CD4-positive, alpha-beta T cell treated with Interleukin-2 at 100 ng/mL for 4 hours (primary cell): ENCODE measurements around the gene ILF2.
A peak's percentile ranks its signal among the peaks of the same experiment; 100 is the strongest.
"Not testable (repeated sequence)": the region's sequence is repeated elsewhere in the genome, so short reads cannot be mapped to it uniquely, and the experiment has no call there.

Experiments
- DNase-seq: peaks from one replicate; pipeline ENCODE4 v3.0.0-alpha.2; 2020; ENCODE audit warnings: low spot score

Gene ILF2

DNA sequence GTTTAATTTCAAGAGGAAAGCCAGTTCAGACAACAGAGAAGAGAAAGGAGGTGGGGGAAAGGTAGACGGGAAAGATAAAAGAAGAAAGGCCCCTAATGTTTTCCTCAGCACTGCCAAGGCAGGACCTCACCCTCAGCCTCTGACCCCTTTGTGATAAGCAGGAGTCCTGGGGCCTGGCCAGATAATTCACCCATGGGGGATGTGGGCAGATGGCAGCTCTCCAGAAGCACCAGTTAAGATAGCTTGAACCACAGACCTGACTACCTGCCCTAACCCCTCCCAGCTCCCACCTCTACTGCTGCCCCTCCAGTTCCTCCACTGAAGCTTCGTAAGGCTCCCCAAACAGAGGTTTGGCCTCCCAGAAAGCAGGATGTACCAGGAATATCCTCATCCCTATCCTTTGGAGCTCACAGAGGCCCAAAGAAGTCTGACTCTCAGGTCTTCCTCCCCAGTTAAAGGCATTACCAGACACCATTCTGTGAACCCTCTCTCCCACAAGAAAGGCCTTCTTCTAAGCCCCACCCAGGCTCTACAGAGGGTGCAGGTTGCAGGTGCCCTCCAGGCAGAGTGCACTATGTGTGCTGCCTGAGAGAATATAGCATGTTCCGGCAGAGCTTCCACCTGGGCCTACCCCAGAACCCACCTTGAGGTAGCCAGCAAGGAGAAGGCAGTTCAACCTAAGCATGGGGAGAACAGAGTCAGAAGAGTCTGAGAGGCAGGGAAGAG is 21.5 kb downstream of the ILF2 start:
- peak; percentile 35 for DNase-seq

DNA sequence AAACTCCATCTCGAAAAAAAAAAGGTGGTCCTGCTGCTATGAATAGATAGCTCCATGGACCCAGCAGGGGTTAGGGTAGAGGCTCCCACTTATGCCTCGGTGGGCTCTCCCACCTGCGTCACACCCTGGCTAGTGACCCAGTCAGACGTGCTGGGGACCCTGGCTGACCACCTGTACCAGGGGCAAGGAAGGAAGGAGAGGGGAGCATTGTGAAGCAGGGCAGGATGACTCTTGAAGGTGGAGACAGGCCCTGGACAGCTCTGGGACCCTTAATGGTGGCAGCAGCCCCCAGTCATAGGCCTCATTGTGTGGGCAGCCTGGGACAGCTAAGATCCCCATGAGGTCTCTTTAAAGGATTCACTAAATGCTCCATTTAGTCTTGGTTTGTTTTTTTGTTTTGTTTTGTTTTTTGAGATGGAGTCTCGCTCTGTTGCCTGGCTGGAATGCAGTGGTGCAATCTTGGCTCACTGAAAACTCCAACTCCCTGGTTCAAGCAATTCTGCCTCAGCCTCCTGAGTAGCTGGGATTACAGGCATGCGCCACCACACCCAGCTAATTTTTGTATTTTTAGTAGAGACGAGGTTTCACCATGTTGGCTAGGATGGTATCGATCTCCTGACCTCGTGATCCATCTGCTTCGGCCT is 22.7 kb downstream of the ILF2 start:
- DNase-seq, result no peak

GRCh38 chr1:153647346-153647714 is 23.5 kb downstream of the ILF2 start:
- DNase-seq, result no peak

GRCh38 chr1:153646672-153647345 is 24.0 kb downstream of the ILF2 start:
- DNase-seq, result no peak

GRCh38 chr1:153643816-153644215 is 27.0 kb downstream of the ILF2 start:
- DNase-seq, result no peak

- DNase-seq, result no peak
Observed at GRCh38 chr1:153643100-153643499, 27.7 kb downstream of the ILF2 start.

DNA sequence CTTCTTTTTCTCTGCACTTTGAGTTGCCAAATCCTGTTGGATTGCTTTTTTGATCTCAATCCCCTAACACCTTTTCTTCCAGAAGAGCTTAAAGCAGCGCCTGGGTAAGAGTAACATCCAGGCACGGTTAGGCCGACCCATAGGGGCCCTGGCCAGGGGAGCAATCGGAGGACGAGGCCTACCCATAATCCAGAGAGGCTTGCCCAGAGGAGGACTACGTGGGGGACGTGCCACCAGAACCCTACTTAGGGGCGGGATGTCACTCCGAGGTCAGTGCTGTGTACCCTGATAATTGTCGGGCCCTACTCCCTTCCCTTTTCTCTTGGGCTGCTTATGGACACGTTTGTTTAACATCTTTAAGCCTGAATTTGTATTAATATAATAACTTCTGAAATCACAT is 28.6 kb downstream of the ILF2 start:
- no peak for DNase-seq

DNA sequence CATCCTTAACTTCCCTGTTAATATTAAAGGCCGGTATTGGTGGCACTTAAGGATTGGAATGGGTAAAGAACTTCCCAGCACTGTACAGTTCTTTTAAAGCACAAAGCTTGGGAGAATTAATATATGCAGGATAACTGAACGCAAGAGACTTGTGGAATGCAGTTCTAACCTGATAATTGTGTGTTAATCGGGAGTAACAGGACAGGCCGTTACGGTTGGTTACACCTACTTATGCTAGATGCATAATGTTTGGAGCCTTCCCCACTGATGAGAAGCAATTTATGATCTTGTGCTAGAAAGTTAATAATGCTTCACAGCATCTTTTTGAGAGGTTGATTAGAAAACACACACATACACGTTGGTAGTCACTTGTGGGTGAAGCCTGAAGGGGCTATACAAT is 29.9 kb downstream of the ILF2 start:
- DNase-seq, result no peak

GRCh38 chr1:153640213-153640612 is 30.6 kb downstream of the ILF2 start:
- not testable (repeated sequence) for DNase-seq

GRCh38 chr1:153639280-153639679 is 31.5 kb downstream of the ILF2 start:
- DNase-seq, result no peak

GRCh38 chr1:153638261-153638660 is 32.5 kb downstream of the ILF2 start:
- DNase-seq, result no peak

- no peak for DNase-seq
Observed at GRCh38 chr1:153636312-153636711, 34.5 kb downstream of the ILF2 start.

DNA sequence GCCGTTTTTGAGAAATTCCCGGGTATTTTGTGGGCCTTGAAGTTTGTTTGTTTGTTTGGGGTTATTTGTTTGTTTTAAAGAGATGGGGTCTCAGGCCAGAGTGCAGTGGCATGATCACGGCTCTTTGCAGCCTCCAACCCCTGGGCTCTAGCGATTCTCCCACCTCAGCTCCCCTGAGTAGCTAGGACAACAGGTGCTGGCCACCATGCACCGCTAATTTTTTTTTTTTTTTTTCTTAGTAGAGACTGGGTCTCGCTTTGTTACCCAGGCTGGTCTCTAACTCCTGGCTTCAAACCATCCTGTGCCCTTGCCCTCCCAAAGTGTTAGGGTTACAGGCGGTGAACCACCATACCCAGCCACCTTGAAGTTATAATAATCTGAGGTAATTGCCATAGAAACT is 34.9 kb downstream of the ILF2 start:
- DNase-seq, result no peak

GRCh38 chr1:153633754-153634665 is 36.8 kb downstream of the ILF2 start, which contains the start of gene CHTOP:
CHTOP (plus strand) TSS chr1:153634066; CDS start chr1:153636589, 2,523 bp downstream.
- DNase-seq, result peak; percentile 96

DNA sequence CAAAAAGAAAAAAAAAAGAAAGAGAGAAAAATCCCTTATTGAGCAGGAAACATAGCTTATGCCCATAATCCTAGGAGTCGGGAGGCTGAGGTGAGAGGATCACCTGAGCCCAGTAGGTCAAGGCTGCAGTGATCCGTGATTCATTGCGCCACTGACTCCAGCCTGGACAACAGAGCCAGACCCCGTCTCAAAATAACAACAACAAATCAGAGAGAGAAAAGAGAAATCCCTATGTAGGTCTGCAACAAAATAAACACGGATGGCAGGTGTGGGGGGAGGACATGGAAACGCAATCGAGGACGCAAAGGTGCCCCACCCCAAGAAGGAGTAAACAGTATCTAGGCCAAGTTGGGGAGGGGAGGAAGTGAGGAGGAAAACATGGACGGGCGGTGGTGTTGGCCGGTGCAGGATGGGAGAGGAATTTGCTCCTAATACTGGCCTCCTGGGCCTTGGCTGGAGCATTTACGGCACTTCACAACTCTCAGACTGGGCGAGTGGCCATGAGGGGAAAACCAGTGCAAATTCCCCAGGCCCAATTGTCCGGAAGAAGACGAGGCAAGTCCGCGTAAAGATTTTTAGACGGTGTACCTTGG is 37.5 kb downstream of the ILF2 start:
- no peak for DNase-seq

GRCh38 chr1:153631047-153632022 is 39.5 kb downstream of the ILF2 start:
- DNase-seq, result no peak

DNA sequence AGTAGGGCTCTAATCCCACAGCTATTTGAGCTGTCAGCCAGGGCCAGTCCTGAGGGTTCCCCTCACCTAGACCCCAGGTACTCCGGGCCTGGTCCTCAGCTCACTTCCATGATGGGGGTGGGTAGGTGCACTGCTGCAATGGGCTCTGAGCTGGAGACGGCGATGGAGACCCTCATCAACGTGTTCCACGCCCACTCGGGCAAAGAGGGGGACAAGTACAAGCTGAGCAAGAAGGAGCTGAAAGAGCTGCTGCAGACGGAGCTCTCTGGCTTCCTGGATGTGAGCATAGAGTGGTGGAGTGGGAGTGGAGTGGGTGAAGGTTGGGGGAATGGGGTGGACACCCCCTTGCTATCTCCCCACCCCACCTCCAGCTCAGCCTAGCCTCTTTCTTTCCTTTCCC is 40.4 kb downstream of the ILF2 start:
- DNase-seq, result no peak

- DNase-seq, result no peak
Observed at GRCh38 chr1:153629971-153630370, 40.8 kb downstream of the ILF2 start.

GRCh38 chr1:153629343-153629665 is 41.5 kb downstream of the ILF2 start:
- DNase-seq, result no peak

- DNase-seq, result no peak
Observed at GRCh38 chr1:153628638-153629342, 42.0 kb downstream of the ILF2 start.
